ENCODE results near the gene UBE2H.

The UBE2H gene

GRCh38 chr7:129924602-129925001, 28.2 kb downstream of the UBE2H start:
- Histone ChIP-seq H3K79me1 (ENCODE audit: low read depth, low read length) (no peaks in the 10 kb centered on the region), H4K8ac (ENCODE audit: low read depth, low read length) (no peak overlapping the region), H2BK12ac (ENCODE audit: low read length) (no peak overlapping the region), H3K4me2 (ENCODE audit: insufficient read depth, low read length, poor library complexity, severe bottlenecking) (no peak overlapping the region), H3K27me3 (ENCODE audit: control insufficient read depth in 3 of 3, insufficient read depth in 3 of 3, low read depth in 1 of 3, low read length in 3 of 3) (no peaks in the 10 kb centered on the region), H3K4ac (ENCODE audit: low read length) (no peak overlapping the region), H3K23ac (ENCODE audit: low read depth, low read length, poor library complexity) (no peak overlapping the region), H2AK5ac (ENCODE audit: low read depth, low read length) (no peak overlapping the region), H3K4me1 (ENCODE audit: control insufficient read depth in 2 of 2, insufficient read depth in 1 of 2, low read depth in 1 of 2, low read length in 2 of 2) (peaks cover 0 to 3% of the 10 kb centered on the region in 2 donors), H2BK5ac (ENCODE audit: low read length) (no peak overlapping the region), H3K9me3 (replicated peaks in 1 of 2; ENCODE audit: control insufficient read depth in 2 of 2, insufficient read depth in 1 of 2, low read depth in 1 of 2, low read length in 2 of 2) (no peaks in the 10 kb centered on the region), H2AFZ (ENCODE audit: low read length) (no peak overlapping the region), H2BK120ac (ENCODE audit: low read depth, low read length) (no peak overlapping the region), H3K18ac (ENCODE audit: low read length) (no peak overlapping the region), H3K27ac (replicated peaks; ENCODE audit: low read length) (no peak overlapping the region), H4K91ac (ENCODE audit: low read depth, low read length, poor library complexity) (no peak overlapping the region), H3K36me3 (replicated peaks in 1 of 2; ENCODE audit: control insufficient read depth in 2 of 2, insufficient read depth in 2 of 2, low read length in 2 of 2) (peaks cover 0 to 27% of the 10 kb centered on the region in 2 donors), H2BK15ac (ENCODE audit: low read length) (no peak overlapping the region), H3K9ac (ENCODE audit: low read depth, low read length, poor library complexity) (no peak overlapping the region), H3K4me3 (ENCODE audit: low read length in 2 of 2) (no peak overlapping the region), H3K14ac (ENCODE audit: low read length) (no peak overlapping the region)
- WGBS, 2 donors (ENCODE audit: extremely low coverage in 2 of 2, insufficient read length in 2 of 2, insufficient replicate concordance in 1 of 2) = no CpG with 5 or more reads among the region's 4 CpGs
- DNase-seq (ENCODE audit: low spot score) = no peak

GRCh38 chr7:129923709-129924108, 29.1 kb downstream of the UBE2H start:
- Histone ChIP-seq H3K4me3 (ENCODE audit: low read length in 2 of 2) (no peak overlapping the region), H3K4ac (ENCODE audit: low read length) (no peak overlapping the region), H2AFZ (ENCODE audit: low read length) (no peak overlapping the region), H3K14ac (ENCODE audit: low read length) (no peak overlapping the region), H2BK12ac (ENCODE audit: low read length) (no peak overlapping the region), H3K4me1 (ENCODE audit: control insufficient read depth in 2 of 2, insufficient read depth in 1 of 2, low read depth in 1 of 2, low read length in 2 of 2) (peaks cover 0 to 9% of the 10 kb centered on the region in 2 donors), H3K4me2 (ENCODE audit: insufficient read depth, low read length, poor library complexity, severe bottlenecking) (no peak overlapping the region), H3K18ac (ENCODE audit: low read length) (no peak overlapping the region), H4K91ac (ENCODE audit: low read depth, low read length, poor library complexity) (no peak overlapping the region), H3K9ac (ENCODE audit: low read depth, low read length, poor library complexity) (no peak overlapping the region), H3K9me3 (replicated peaks in 1 of 2; ENCODE audit: control insufficient read depth in 2 of 2, insufficient read depth in 1 of 2, low read depth in 1 of 2, low read length in 2 of 2) (no peaks in the 10 kb centered on the region), H3K36me3 (replicated peaks in 1 of 2; ENCODE audit: control insufficient read depth in 2 of 2, insufficient read depth in 2 of 2, low read length in 2 of 2) (peaks cover 0 to 26% of the 10 kb centered on the region in 2 donors), H4K8ac (ENCODE audit: low read depth, low read length) (no peak overlapping the region), H2BK120ac (ENCODE audit: low read depth, low read length) (no peak overlapping the region), H3K27ac (replicated peaks; ENCODE audit: low read length) (no peak overlapping the region), H2BK5ac (ENCODE audit: low read length) (no peak overlapping the region), H3K79me1 (ENCODE audit: low read depth, low read length) (peaks cover 2% of the 10 kb centered on the region), H3K27me3 (ENCODE audit: control insufficient read depth in 3 of 3, insufficient read depth in 3 of 3, low read depth in 1 of 3, low read length in 3 of 3) (no peaks in the 10 kb centered on the region), H2AK5ac (ENCODE audit: low read depth, low read length) (no peak overlapping the region), H2BK15ac (ENCODE audit: low read length) (no peak overlapping the region), H3K23ac (ENCODE audit: low read depth, low read length, poor library complexity) (no peak overlapping the region)
- DNase-seq (ENCODE audit: low spot score) = no peak
- no CpG with 5 or more reads among the region's 2 CpGs for WGBS, 2 donors (ENCODE audit: extremely low coverage in 2 of 2, insufficient read length in 2 of 2, insufficient replicate concordance in 1 of 2)

GRCh38 chr7:129919492-129919891, 33.3 kb downstream of the UBE2H start:
- Histone ChIP-seq H3K4me3 (ENCODE audit: low read length in 2 of 2) (no peak overlapping the region), H3K27me3 (ENCODE audit: control insufficient read depth in 3 of 3, insufficient read depth in 3 of 3, low read depth in 1 of 3, low read length in 3 of 3) (no peaks in the 10 kb centered on the region), H2BK5ac (ENCODE audit: low read length) (no peak overlapping the region), H2BK120ac (ENCODE audit: low read depth, low read length) (no peak overlapping the region), H4K91ac (ENCODE audit: low read depth, low read length, poor library complexity) (no peak overlapping the region), H3K14ac (ENCODE audit: low read length) (no peak overlapping the region), H3K4ac (ENCODE audit: low read length) (no peak overlapping the region), H3K36me3 (replicated peaks in 1 of 2; ENCODE audit: control insufficient read depth in 2 of 2, insufficient read depth in 2 of 2, low read length in 2 of 2) (peaks cover 0 to 21% of the 10 kb centered on the region in 2 donors), H4K8ac (ENCODE audit: low read depth, low read length) (no peak overlapping the region), H3K9me3 (replicated peaks in 1 of 2; ENCODE audit: control insufficient read depth in 2 of 2, insufficient read depth in 1 of 2, low read depth in 1 of 2, low read length in 2 of 2) (no peaks in the 10 kb centered on the region), H2AK5ac (ENCODE audit: low read depth, low read length) (no peak overlapping the region), H3K4me2 (ENCODE audit: insufficient read depth, low read length, poor library complexity, severe bottlenecking) (no peak overlapping the region), H3K4me1 (ENCODE audit: control insufficient read depth in 2 of 2, insufficient read depth in 1 of 2, low read depth in 1 of 2, low read length in 2 of 2) (peaks cover 8 to 17% of the 10 kb centered on the region in 2 donors), H3K27ac (replicated peaks; ENCODE audit: low read length) (no peak overlapping the region), H2BK15ac (ENCODE audit: low read length) (no peak overlapping the region), H3K18ac (ENCODE audit: low read length) (no peak overlapping the region), H3K79me1 (ENCODE audit: low read depth, low read length) (peaks cover 7% of the 10 kb centered on the region), H3K9ac (ENCODE audit: low read depth, low read length, poor library complexity) (no peak overlapping the region), H3K23ac (ENCODE audit: low read depth, low read length, poor library complexity) (no peak overlapping the region), H2BK12ac (ENCODE audit: low read length) (no peak overlapping the region), H2AFZ (ENCODE audit: low read length) (no peak overlapping the region)
- DNase-seq (ENCODE audit: low spot score) = no peak
- no CpG with 5 or more reads among the region's 2 CpGs for WGBS, 2 donors (ENCODE audit: extremely low coverage in 2 of 2, insufficient read length in 2 of 2, insufficient replicate concordance in 1 of 2)

GRCh38 chr7:129918922-129919321, 33.8 kb downstream of the UBE2H start:
- Histone ChIP-seq H3K4me1 (ENCODE audit: control insufficient read depth in 2 of 2, insufficient read depth in 1 of 2, low read depth in 1 of 2, low read length in 2 of 2) (peaks cover 8 to 17% of the 10 kb centered on the region in 2 donors), H3K27ac (replicated peaks; ENCODE audit: low read length) (no peak overlapping the region), H3K23ac (ENCODE audit: low read depth, low read length, poor library complexity) (no peak overlapping the region), H3K4me2 (ENCODE audit: insufficient read depth, low read length, poor library complexity, severe bottlenecking) (no peak overlapping the region), H2AFZ (ENCODE audit: low read length) (no peak overlapping the region), H3K36me3 (replicated peaks in 1 of 2; ENCODE audit: control insufficient read depth in 2 of 2, insufficient read depth in 2 of 2, low read length in 2 of 2) (peaks cover 0 to 22% of the 10 kb centered on the region in 2 donors), H3K79me1 (ENCODE audit: low read depth, low read length) (peaks cover 7% of the 10 kb centered on the region), H2BK15ac (ENCODE audit: low read length) (no peak overlapping the region), H2BK120ac (ENCODE audit: low read depth, low read length) (no peak overlapping the region), H2BK5ac (ENCODE audit: low read length) (no peak overlapping the region), H4K91ac (ENCODE audit: low read depth, low read length, poor library complexity) (no peak overlapping the region), H3K4ac (ENCODE audit: low read length) (no peak overlapping the region), H3K27me3 (ENCODE audit: control insufficient read depth in 3 of 3, insufficient read depth in 3 of 3, low read depth in 1 of 3, low read length in 3 of 3) (no peaks in the 10 kb centered on the region), H3K18ac (ENCODE audit: low read length) (no peak overlapping the region), H3K14ac (ENCODE audit: low read length) (no peak overlapping the region), H2BK12ac (ENCODE audit: low read length) (no peak overlapping the region), H2AK5ac (ENCODE audit: low read depth, low read length) (no peak overlapping the region), H4K8ac (ENCODE audit: low read depth, low read length) (no peak overlapping the region), H3K4me3 (ENCODE audit: low read length in 2 of 2) (no peak overlapping the region), H3K9ac (ENCODE audit: low read depth, low read length, poor library complexity) (no peak overlapping the region), H3K9me3 (replicated peaks in 1 of 2; ENCODE audit: control insufficient read depth in 2 of 2, insufficient read depth in 1 of 2, low read depth in 1 of 2, low read length in 2 of 2) (no peaks in the 10 kb centered on the region)
- no CpG with 5 or more reads among the region's 5 CpGs for WGBS, 2 donors (ENCODE audit: extremely low coverage in 2 of 2, insufficient read length in 2 of 2, insufficient replicate concordance in 1 of 2)
- no peak for DNase-seq (ENCODE audit: low spot score)

Data from neuronal stem cell (in vitro differentiated cells).